Measurements from ENCODE around the gene MS4A4A.

Gene MS4A4A

GRCh38 chr11:60347084-60347797, 66.8 kb downstream of the MS4A4A start:
- TF ChIP-seq CTCF (IDR thresholded peaks at IDR 0.05; ENCODE audit: insufficient read depth, low read depth, low read length, missing control alignments) = no peak
- H3K4me3 ChIP-seq (ENCODE audit: low read length) = no peak overlapping the region
- no peak for DNase-seq (ENCODE audit: low read depth)

- no peak for DNase-seq (ENCODE audit: low read depth)
- no peak for TF ChIP-seq CTCF (IDR thresholded peaks at IDR 0.05; ENCODE audit: insufficient read depth, low read depth, low read length, missing control alignments)
- H3K4me3 ChIP-seq (ENCODE audit: low read length) = no peak overlapping the region
Observed at GRCh38 chr11:60348116-60348515, 67.7 kb downstream of the MS4A4A start.

- H3K4me3 ChIP-seq (ENCODE audit: low read length) = no peak overlapping the region
- DNase-seq (ENCODE audit: low read depth) = no peak
- no peak for TF ChIP-seq CTCF (IDR thresholded peaks at IDR 0.05; ENCODE audit: insufficient read depth, low read depth, low read length, missing control alignments)
Observed at GRCh38 chr11:60349990-60350389, 69.5 kb downstream of the MS4A4A start.

- DNase-seq (ENCODE audit: low read depth) = no peak
- no peak for TF ChIP-seq CTCF (IDR thresholded peaks at IDR 0.05; ENCODE audit: insufficient read depth, low read depth, low read length, missing control alignments)
- no peak overlapping the region for H3K4me3 ChIP-seq (ENCODE audit: low read length)
Observed at GRCh38 chr11:60357771-60358170, 77.3 kb downstream of the MS4A4A start.

Measured in epithelial cell of esophagus (primary cell).